ENCODE measurements around the gene GRB2.

GRCh38 chr17:75325827-75326225 lies 79.7 kb downstream of the GRB2 start:
- TF ChIP-seq CTCF (IDR thresholded peaks at IDR 0.05) (no peak), POLR2A (IDR thresholded peaks at IDR 0.05) (no peak)
